Testis (tissue), 2 donors: ENCODE results near the gene FERMT3.

Experiments
- CTCF ChIP-seq, 3 experiments: fragments of 450-650 bp in 2 of 3; fragments of 200-600 bp in 1 of 3; sonication (generic) in 1 of 3; IDR thresholded peaks; one replicate each; pipeline ENCODE4 v1.5.1; 2016 to 2019; ENCODE audit warnings: antibody characterized with exemption in 3 of 3, mild to moderate bottlenecking in 2 of 3, moderate library complexity in 1 of 3
- POLR2A ChIP-seq: fragments of 450-650 bp; IDR thresholded peaks from one replicate; pipeline ENCODE4 v1.6.1; 2017; ENCODE audit warnings: antibody characterized with exemption, mild to moderate bottlenecking, moderate library complexity

- TF ChIP-seq POLR2A = no peak
- no peak for TF ChIP-seq CTCF (IDR thresholded peaks at IDR 0.05)
Observed at GRCh38 chr11:64233913-64234586, 27.5 kb downstream of the FERMT3 start, which contains the start of gene VEGFB.
